Astrocyte (in vitro differentiated cells and primary cell): Measurements from ENCODE around the gene SNRPD2. TPM values are rescaled to one million over a fixed set of nuclear protein-coding genes. Genes with fewer than 3 reads are reported as not detected.

ENCODE experiments used
- DNase-seq: peaks from one replicate; pipeline ENCODE4 v3.0.0-alpha.2; 2010; ENCODE audit warnings: low read depth
- FAIRE-seq: peaks from 2 replicates; lab custom pipeline; 2011; peaks lifted over from hg19 to GRCh38; lab: Jason Lieb, UNC
- H2AFZ ChIP-seq: 2 replicates; pipeline ENCODE4 v1.6.0; 2012; ENCODE audit warnings: low read depth, low read length, inconsistent platforms
- H3K27ac ChIP-seq: 2 replicates; pipeline ENCODE4 v1.5.1; 2011; ENCODE audit warnings: low read depth, low read length, inconsistent platforms
- H3K27me3 ChIP-seq: 2 replicates; pipeline ENCODE4 v1.6.0; 2011; ENCODE audit warnings: low read length, inconsistent platforms; ENCODE audit not compliant: insufficient read depth
- H3K36me3 ChIP-seq: 2 replicates; pipeline ENCODE4 v1.5.1; 2011; ENCODE audit warnings: low read length, inconsistent platforms; ENCODE audit not compliant: insufficient read depth
- H3K4me1 ChIP-seq: 2 replicates; pipeline ENCODE4 v1.5.1; 2011; ENCODE audit warnings: low read length, inconsistent platforms; ENCODE audit not compliant: insufficient read depth
- H3K4me2 ChIP-seq: 2 replicates; pipeline ENCODE4 v1.6.0; 2012; ENCODE audit warnings: low read length, inconsistent platforms
- H3K4me3 ChIP-seq: 2 replicates; pipeline ENCODE4 v1.5.1; 2011; ENCODE audit warnings: low read depth, mild to moderate bottlenecking, low read length, inconsistent platforms; ENCODE audit not compliant: insufficient read depth
- H3K79me2 ChIP-seq: 2 replicates; pipeline ENCODE4 v1.6.0; 2012; ENCODE audit warnings: mild to moderate bottlenecking, low read length, inconsistent platforms; ENCODE audit not compliant: insufficient read depth
- H3K9ac ChIP-seq: 2 replicates; pipeline ENCODE4 v1.6.0; 2012; ENCODE audit warnings: mild to moderate bottlenecking, low read length, inconsistent platforms
- H3K9me3 ChIP-seq: 2 replicates; pipeline ENCODE4 v1.5.1; 2012; ENCODE audit warnings: low read depth, mild to moderate bottlenecking, low read length, inconsistent platforms; ENCODE audit not compliant: insufficient read depth
- H4K20me1 ChIP-seq: 2 replicates; pipeline ENCODE4 v1.6.0; 2012; ENCODE audit warnings: low read length, inconsistent platforms; ENCODE audit not compliant: insufficient read depth
- H3K27ac Mint-ChIP-seq: one replicate; pipeline ENCODE4 v1.8.0; 2021; ENCODE audit warnings: mild to moderate bottlenecking, mixed read lengths; ENCODE audit not compliant: unreplicated experiment
- H3K27me3 Mint-ChIP-seq: one replicate; pipeline ENCODE4 v1.8.0; 2021; ENCODE audit warnings: low read depth, mixed read lengths; ENCODE audit not compliant: unreplicated experiment
- H3K36me3 Mint-ChIP-seq: one replicate; pipeline ENCODE4 v1.8.0; 2021; ENCODE audit warnings: low read depth, mixed read lengths; ENCODE audit not compliant: unreplicated experiment
- H3K4me1 Mint-ChIP-seq: one replicate; pipeline ENCODE4 v1.8.0; 2021; ENCODE audit warnings: low read depth, mixed read lengths; ENCODE audit not compliant: unreplicated experiment
- H3K4me3 Mint-ChIP-seq: one replicate; pipeline ENCODE4 v1.8.0; 2021; ENCODE audit warnings: mild to moderate bottlenecking, moderate library complexity, mixed read lengths; ENCODE audit not compliant: unreplicated experiment
- H3K9me3 Mint-ChIP-seq: one replicate; pipeline ENCODE4 v1.8.0; 2021; ENCODE audit warnings: mild to moderate bottlenecking, mixed read lengths; ENCODE audit not compliant: unreplicated experiment
- EZH2 ChIP-seq: IDR thresholded peaks from 2 replicates; pipeline ENCODE4 v1.6.1; 2012; ENCODE audit warnings: mild to moderate bottlenecking, low read length, inconsistent platforms; ENCODE audit not compliant: insufficient read depth
- total RNA-seq: library from RNA; stranded (reverse); gene quantifications from 2 replicates; pipeline ENCODE4 v1.2.1, GENCODE V29; 2021
- TF ChIP-seq, protein P1 (sequence below): IDR thresholded peaks from 2 replicates; pipeline ENCODE4 v1.5.1; 2011; ENCODE audit warnings: low read depth, mild to moderate bottlenecking, inconsistent platforms, low read length, moderate library complexity; ENCODE audit not compliant: insufficient read depth

The SNRPD2 gene
- total RNA-seq, 1 donor from 2014 or later, result 459 TPM

DNA sequence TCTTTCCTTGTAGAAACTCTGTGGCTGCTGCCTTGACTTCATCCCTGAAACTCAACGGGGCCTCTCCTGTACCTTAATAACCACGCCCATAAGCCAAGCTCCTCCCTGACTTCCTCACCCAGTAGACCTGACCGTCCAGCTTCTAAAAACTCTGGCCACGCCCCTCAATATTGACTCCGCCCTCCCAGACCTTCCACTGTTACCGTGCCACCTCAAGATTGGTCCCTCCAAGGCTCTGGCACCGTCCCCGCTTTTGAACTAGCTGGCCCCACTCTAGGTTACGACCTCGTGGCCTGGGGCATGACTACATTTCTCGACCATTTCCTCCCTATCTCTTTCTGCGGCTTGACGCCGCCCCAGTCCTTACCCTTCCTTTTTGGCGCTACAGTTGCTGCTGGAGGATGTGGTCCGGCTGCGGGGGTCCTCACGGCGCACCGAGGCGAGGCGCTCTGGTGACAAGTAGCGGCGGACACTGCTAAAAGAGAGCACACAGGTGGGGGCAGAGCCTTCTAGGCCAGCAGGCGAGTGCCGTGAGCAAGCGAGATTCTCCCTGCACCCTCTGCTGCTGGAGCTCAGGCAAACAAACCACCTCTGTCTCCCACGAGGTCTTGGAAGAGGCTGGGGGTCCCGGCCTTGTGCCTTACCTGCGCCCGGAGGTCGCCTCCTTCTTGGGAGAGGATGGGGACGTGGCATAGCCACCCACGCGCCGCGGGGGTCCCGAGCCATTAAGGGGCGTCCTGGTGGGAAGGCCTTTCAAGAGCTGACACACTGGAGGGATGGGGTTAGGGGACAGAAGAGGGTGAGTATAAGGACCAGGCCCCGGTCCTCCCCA, 50.3 kb downstream of the SNRPD2 start:
- peak overlapping the region; percentile 8 for H3K9ac ChIP-seq
- Mint-ChIP-seq H3K9me3 (peaks cover 2% of the 10 kb centered on the region), H3K4me3 (peak overlapping the region; percentile 80), H3K27me3 (no peaks in the 10 kb centered on the region), H3K36me3 (peaks cover 4% of the 10 kb centered on the region), H3K27ac (peak overlapping the region; percentile 94), H3K4me1 (peaks cover 15% of the 10 kb centered on the region)
- H3K9me3 ChIP-seq, result no peaks in the 10 kb centered on the region
- DNase-seq, result peak; percentile 48
- peak overlapping the region; percentile 35 for H3K4me3 ChIP-seq
- TF ChIP-seq EZH2, result no peak
- TF ChIP-seq, protein P1, sequence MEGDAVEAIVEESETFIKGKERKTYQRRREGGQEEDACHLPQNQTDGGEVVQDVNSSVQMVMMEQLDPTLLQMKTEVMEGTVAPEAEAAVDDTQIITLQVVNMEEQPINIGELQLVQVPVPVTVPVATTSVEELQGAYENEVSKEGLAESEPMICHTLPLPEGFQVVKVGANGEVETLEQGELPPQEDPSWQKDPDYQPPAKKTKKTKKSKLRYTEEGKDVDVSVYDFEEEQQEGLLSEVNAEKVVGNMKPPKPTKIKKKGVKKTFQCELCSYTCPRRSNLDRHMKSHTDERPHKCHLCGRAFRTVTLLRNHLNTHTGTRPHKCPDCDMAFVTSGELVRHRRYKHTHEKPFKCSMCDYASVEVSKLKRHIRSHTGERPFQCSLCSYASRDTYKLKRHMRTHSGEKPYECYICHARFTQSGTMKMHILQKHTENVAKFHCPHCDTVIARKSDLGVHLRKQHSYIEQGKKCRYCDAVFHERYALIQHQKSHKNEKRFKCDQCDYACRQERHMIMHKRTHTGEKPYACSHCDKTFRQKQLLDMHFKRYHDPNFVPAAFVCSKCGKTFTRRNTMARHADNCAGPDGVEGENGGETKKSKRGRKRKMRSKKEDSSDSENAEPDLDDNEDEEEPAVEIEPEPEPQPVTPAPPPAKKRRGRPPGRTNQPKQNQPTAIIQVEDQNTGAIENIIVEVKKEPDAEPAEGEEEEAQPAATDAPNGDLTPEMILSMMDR, result no peak
- H2AFZ ChIP-seq, result peak overlapping the region; percentile 77
- no peaks in the 10 kb centered on the region for H4K20me1 ChIP-seq
- FAIRE-seq, result no peak
- H3K79me2 ChIP-seq, result peaks cover 8% of the 10 kb centered on the region
- peaks cover 42% of the 10 kb centered on the region for H3K4me1 ChIP-seq
- H3K27ac ChIP-seq, result peak overlapping the region; percentile 22
- no peaks in the 10 kb centered on the region for H3K36me3 ChIP-seq
- H3K27me3 ChIP-seq, result no peaks in the 10 kb centered on the region
- H3K4me2 ChIP-seq, result peak overlapping the region; percentile 72

DNA sequence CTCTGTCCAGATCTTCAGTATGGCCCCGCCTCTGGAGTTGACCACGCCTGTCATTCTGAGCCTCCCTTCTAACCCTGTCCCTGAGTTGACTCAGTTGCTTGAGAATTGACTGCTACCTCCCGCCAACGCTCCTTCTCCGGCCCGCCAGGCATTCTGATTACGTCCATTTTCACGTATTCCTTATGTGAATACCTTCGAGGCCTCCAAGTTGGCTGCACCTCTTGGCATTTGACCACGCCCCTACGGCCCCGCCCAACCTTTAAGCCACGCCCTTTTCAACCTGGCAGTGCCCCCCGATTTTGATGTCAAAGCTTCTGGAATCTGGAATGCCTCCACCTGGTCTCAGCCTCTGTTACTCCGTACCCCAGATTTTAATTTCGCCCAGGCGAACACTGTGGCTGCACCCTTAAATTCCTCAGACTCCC, 50.9 kb downstream of the SNRPD2 start:
- H3K4me3 Mint-ChIP-seq, result peak overlapping the region; percentile 80
- Histone ChIP-seq H4K20me1 (no peaks in the 10 kb centered on the region), H3K4me1 (peaks cover 36% of the 10 kb centered on the region), H3K4me2 (peak overlapping the region; percentile 72), H3K27ac (no peak overlapping the region), H3K27me3 (no peaks in the 10 kb centered on the region), H3K9ac (no peak overlapping the region), H3K79me2 (peaks cover 8% of the 10 kb centered on the region), H2AFZ (peak overlapping the region; percentile 77), H3K36me3 (no peaks in the 10 kb centered on the region), H3K4me3 (peak overlapping the region; percentile 35), H3K9me3 (no peaks in the 10 kb centered on the region)
- no peak for FAIRE-seq
- H3K27ac Mint-ChIP-seq, result peak overlapping the region; percentile 94
- no peaks in the 10 kb centered on the region for H3K27me3 Mint-ChIP-seq
- H3K36me3 Mint-ChIP-seq, result peaks cover 4% of the 10 kb centered on the region
- peaks cover 2% of the 10 kb centered on the region for H3K9me3 Mint-ChIP-seq
- no peak for DNase-seq
- TF ChIP-seq EZH2, result no peak
- TF ChIP-seq, protein P1, result no peak
- H3K4me1 Mint-ChIP-seq, result peaks cover 15% of the 10 kb centered on the region
